Measurements from ENCODE around the gene SLC6A2.

Gene SLC6A2

DNA sequence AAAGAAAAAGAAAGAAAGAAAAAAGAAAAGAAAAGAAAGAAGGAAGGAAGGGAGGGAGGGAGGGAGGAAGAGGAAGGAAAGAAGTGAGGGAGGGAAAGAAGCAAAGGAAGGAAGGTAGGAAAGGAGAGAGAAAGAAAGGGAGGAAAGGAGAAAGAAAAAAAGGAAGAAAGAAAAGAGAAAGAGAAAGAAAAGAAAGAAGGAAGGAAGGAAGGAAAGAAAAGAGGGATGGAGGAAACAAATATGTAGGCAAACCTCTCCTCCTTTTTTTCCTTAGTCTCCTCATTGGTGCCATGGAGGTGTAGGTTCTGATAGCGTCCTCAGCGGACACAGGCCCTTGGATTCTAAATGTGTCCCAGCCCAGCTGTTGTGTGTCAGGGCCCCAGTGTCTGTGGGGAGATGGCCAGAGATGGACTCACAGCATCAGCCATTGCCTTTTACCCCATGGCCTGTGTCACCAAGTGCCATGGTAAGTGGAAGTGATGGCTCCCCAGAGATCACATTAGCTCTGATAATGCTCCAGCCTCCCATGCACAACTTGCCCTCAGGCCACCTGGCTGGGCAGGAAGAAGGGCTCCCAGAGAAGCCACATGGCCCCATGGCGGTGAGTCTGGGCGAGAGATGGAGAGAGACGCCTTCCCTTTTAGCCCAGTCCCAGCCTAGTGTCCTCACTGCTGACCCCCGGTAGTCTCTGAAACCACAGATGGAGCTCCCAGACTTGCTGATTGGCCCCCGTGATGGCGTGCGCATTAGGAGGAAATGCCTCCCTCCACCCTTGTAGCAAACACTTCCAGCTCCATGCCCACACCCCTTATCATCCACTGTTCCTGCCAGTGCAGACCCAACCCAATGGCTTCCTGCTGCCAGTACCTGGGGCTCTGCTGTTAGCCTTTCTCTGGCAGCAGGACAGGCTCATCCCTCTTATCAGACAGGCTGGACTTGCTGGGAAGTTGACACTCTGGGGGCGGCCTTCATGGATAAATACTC, 3.7 kb upstream of the SLC6A2 start:
- no peak for DNase-seq

DNA sequence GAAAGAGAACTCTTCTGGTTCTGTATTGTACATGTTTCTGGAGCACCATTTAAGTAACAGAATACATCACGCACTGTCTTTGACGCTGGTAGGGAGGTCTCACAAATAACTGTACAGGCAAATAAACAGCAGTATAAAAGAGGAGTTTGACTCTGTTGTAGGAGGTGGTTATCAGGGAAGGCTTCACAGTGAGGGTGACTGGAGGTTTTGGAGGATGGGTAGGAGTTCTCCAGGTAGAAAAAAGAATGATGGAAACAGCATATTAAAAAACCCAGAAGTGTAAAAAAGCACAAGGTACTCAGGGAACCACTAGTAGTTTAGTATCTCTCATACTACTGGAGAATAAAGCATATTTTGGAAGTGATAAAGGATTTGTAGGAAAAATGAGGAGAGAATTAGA, 2.7 kb upstream of the SLC6A2 start:
- no peak for DNase-seq

GRCh38 chr16:55655381-55655896, 349 bp upstream of the SLC6A2 start:
- no peak for DNase-seq

- no peak for DNase-seq
Measured at GRCh38 chr16:55656691-55657092, 904 bp downstream of the SLC6A2 start.

GRCh38 chr16:55657616-55658015, 1.8 kb downstream of the SLC6A2 start:
- DNase-seq, result no peak

- no peak for DNase-seq
Measured at GRCh38 chr16:55658898-55659420, 3.2 kb downstream of the SLC6A2 start.

DNA sequence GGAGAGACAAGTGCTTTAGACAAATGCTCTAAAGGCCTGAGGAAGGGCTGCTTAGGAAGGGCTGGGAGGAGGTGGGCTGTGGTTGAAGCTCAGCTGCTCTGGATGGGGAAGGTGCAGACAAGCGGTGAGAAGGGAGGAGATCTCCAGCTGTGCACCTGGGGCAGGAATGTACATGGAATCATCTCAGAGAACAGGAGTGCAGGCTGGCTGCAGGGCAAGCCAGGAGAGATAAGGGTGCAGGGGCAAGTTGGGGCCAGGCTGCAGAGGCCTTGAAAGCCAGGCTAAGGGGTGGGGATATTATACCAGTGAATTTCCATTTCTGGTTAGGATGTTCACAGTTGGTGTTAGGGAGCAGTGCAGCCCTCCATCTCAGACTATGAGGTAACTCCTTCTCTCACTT, 4.2 kb downstream of the SLC6A2 start:
- no peak for DNase-seq

DNA sequence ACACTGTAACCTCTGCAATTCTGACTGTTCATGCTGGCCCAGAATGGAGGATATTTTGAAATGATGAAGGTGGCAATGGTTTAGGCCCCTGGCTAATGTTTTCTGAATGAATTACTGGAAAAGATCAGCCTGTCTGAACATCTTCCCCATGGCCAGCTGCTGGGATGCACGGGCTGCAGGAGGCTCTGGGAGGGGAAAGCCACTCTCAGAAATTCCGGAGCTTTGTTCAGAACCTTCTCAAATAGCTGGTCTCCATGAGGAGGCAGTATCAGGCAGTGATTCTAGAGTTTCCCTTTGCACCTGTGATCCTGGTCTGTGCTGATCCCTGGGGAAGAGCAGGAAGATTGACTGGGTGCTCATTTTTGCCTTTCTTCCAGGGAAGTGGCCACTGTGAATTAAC, 5.0 kb downstream of the SLC6A2 start:
- DNase-seq, result no peak

- no peak for DNase-seq
Measured at GRCh38 chr16:55661941-55662643, 6.3 kb downstream of the SLC6A2 start.

- no peak for DNase-seq
Measured at GRCh38 chr16:55662644-55663031, 6.8 kb downstream of the SLC6A2 start.

DNA sequence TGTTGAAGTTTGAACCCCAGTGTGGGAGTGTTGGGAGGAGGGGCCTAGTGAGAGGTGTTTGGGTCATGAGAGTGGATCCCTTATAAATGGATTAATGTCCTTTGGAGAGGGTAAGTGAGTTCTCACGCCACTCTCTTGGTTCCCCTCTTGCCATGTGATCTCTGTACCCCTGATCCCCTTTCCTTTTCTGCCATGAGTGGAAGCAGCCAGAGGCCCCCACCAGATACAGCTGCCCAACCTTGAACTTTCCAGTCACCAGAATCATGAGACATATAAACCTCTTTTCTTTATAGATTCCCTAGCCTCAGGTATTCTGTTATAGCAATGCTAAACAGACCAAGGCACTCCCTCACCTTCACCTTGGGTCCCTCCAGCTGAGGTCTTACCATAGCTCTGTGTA, 7.4 kb downstream of the SLC6A2 start:
- DNase-seq, result no peak

DNA sequence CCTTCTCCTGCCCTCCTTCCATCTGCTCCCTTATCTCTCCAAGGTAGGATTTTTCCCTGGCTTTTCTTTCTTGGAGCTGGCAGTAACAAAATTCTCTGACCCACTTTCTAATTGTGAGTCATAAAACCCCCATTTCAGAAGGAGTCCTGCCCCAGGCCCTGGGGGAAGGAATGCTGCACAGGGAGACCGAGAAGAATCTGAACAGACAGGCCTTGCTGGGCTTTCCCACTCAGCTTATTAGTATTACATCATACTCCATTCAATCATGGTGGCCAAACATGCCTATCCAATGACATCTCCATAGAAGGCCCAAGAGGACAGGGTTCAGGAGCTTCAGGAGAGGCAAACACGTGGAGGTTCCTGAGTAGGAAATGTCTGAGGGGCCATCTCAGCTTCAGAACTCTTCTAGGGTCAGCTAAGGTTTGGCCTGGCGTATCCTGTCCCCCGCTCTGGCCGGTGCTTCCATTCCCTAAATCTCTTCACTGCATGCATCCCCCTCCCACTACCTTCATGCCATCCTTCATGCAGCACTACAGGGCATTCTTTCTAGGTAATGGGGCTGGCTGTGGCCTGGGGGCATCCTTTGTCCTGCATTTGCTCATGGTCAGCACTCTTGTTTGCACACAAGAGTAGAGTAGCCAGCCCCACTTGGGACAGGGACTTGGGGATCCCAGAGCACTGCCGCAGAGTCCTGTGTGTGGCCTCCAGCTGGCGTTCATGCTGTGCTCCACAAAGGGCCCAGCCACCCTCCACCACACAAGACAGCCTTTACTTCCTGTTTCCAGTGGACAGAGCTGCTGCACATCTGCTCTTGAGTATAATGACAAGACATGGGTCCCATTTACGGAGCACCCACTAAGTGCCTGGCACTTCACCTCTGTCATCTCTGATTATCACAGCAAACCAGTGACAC, 8.2 kb downstream of the SLC6A2 start:
- no peak for DNase-seq

DNA sequence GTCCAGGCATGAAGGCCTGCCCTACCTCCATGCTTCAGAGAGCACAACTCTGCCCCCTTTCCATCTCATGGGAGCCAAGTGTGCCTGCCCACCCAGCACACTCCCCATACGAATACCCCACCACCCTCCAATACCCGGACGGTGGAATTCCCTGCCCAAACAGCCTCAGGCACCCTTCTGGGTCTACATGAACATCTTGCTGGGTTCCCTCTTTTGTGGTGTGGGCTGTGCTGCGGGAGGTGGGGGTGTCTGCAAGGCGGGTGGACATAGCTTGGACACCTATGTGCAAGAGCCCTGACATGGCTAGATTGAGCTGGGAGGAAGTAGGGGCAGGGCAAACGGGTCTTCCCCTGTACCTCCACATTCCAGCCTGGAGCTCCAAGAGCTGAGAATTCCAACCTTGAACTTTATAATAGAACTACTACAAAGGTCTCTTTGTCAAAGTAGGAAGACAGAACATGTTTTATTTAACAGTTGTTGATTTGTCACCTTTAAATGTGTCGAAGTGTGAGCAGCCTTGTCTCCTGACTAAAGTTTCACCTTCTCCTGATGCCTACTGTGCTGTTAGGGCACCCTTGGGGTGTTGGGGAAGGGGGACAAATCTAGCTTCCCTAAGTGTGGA, 9.1 kb downstream of the SLC6A2 start:
- no peak for DNase-seq

DNA sequence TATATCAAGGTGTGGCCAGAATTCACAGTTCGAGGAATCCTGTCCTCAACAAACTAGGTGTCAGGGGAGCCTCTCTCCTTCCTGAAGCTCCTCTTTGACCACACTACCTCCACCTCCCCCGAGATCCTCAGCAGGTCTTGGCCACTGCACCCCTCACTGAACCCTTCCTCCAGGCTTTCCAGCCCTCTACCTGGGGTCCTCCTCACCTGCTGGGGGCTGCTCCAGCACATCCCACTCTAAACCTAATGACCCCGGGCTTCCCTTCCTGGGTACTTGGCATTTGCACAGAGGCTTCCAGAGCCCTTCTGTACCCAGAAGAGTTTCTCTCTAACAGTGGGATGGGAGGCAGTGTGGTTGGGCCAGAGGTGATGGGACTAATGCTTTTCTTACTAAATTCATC, 9.7 kb downstream of the SLC6A2 start:
- DNase-seq, result no peak

DNA sequence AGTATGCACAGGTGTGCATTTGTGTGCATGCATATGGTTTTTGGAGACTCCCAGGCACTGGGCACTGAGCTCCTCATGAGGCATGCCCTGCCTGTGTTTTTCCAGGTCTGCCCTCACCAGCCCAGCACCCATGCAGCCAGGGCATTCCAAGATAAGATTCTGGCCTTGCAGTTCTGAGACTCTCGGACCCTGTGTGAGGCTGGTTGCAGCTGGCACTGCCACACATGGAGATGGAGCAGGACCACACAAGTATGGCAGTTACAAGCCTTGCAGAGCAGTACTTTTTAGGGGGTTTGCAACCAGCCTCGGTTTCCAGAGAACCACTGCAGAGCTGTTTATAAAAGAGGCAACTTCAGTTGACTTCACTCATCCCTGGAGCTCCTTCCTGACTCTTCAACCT, 10.2 kb downstream of the SLC6A2 start:
- DNase-seq, result no peak

- no peak for DNase-seq
Measured at GRCh38 chr16:55667753-55668152, 12.0 kb downstream of the SLC6A2 start.

DNA sequence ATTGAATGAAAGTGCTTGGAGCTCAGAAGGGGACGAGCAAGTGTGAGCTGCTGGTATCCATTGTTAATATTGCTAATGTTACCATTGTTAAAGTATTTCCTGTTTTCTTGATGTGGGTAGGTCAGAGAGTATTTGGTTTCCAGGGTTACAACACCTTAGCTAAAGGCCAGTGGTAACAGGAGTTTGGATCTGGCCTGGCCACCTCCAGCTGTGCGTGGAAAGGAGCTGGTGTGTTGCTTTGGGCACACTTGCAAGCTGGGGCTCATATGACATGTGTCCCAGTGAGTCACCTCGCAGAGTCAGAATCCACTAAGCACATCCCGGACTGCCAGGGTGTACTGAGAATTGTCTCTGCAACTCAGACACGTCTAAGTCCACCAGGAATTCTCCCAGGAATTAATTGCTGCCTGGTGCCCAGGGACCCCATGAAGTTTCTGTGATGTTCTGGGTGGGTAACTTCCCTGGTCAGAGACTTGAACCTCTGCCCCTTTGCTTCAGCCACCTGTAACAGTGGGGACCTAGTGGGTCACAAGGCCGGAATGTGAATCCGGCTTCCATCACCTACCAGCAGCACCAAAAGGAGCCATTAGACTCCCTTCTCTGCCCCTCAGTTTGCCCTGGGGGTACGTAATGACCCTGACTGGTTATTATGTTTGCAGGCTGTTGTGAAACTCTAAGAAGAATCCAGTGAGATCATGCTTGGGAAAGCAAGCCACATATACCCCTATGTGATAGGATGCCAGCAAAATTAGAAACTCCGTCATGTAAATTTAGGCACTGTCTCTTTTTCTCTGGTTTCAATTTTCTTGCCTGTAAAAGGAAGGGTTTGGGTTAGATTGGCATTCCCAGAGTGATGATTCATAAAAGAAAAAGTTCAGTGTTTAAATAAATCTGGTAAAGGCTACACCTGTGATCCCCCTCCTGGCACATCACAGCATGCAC, 12.8 kb downstream of the SLC6A2 start:
- DNase-seq, result no peak

DNA sequence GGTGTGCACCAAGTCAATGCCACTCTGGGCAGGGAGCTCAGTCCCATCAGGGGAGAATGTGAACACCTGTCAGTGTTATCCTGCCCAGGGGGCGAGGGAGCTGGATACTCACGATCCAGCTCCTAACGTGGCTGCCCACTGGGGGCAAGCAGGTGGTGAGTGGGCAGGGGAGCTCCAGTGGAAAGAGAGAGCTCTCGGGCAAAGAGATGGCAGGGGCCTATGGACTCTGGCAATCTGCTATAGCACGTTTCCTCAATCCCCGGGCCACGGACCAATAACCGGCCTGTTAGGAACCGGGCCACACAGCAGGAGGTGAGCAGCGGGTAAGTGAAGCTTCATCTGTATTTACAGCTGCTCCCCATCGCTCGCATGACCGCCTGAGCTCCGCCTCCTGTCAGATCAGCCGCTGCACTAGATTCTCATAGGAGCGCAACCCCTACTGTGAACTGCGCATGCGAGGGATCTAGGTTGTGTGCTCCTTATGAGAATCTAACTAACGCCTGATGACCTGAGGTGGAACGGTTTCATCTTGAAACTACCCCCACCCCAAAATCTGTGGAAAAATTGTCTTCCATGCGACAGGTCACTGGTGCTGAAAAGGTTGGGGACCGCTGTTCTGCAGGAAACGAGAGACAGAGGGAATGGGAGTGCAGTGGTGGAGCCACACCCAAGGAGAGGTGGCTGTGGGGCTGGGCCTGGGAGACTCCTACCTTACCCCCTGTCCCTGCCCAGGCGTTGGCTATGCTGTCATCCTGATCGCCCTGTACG, 15.6 kb downstream of the SLC6A2 start:
- DNase-seq, result peak; percentile 7

DNA sequence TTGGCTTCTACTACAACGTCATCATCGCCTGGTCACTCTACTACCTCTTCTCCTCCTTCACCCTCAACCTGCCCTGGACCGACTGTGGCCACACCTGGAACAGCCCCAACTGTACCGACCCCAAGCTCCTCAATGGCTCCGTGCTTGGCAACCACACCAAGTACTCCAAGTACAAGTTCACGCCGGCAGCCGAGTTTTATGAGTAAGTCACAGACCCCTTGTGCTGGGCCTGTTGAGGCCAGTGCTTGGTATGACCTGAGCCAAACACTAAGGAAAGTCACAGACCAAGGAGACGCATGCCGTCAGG, 16.1 kb downstream of the SLC6A2 start:
- DNase-seq, result no peak

DNA sequence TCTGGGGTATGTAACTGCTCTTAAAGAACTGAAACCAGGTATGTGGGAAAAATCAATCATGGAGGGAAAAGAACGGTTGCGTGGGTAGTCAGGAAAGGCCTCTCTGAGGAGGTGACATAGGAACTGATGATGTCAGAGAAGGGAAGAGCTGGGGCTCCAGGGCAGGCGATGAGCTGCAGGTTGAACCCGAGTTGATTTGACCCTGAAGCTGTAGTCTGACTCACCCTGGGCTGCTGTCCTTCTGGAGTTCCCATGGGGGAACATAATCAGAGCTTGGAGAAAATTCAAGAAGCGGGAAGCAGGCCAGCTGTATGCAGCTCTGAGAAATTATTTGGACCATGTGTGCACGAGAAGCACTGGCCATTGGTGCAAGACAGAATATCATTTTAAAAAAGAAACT, 16.7 kb downstream of the SLC6A2 start:
- DNase-seq, result no peak

Data from NCI-H510A treated with DMSO at 0.1 percent for 48 hours (cell line).